K562 (cell line): Measurements from ENCODE around the gene GDF7.

Experiments used
- CBX5 ChIP-seq: IDR thresholded peaks from 2 replicates; pipeline ENCODE4 v1.6.1; 2014; ENCODE audit warnings: low read depth, borderline replicate concordance
- CEBPB ChIP-seq: fragments of 450-650 bp; IDR thresholded peaks from 2 replicates; pipeline ENCODE4 v1.6.1; 2016; ENCODE audit warnings: missing genetic modification characterization, missing compliant biosample characterization
- CTBP1 ChIP-seq: fragments of 450-650 bp; IDR thresholded peaks from 2 replicates; pipeline ENCODE4 v1.6.1; 2016; ENCODE audit warnings: borderline replicate concordance
- FOS ChIP-seq: IDR thresholded peaks from 3 replicates; pipeline ENCODE4 v1.6.1; 2011; ENCODE audit not compliant: insufficient read length; ENCODE audit errors: extremely low read depth
- NCOA2 ChIP-seq, 2 experiments: fragments of 450-650 bp; IDR thresholded peaks; 2 replicates each; pipeline ENCODE4 v1.6.1; 2018; ENCODE audit warnings: mild to moderate bottlenecking in 2 of 2, moderate library complexity in 1 of 2; ENCODE audit not compliant: partially characterized antibody in 2 of 2
- ZNF644 ChIP-seq: fragments of 200-800 bp; sonication (Bioruptor generic); IDR thresholded peaks from 2 replicates; pipeline ENCODE4 v1.6.1; 2016; ENCODE audit warnings: low read depth, missing genetic modification characterization, missing compliant biosample characterization
- TF ChIP-seq, protein P1 (sequence below): sonication (generic); formaldehyde crosslinking; IDR thresholded peaks from 2 replicates; pipeline ENCODE4 v1.8.1; 2022; ENCODE audit warnings: missing genetic modification reagents

DNA sequence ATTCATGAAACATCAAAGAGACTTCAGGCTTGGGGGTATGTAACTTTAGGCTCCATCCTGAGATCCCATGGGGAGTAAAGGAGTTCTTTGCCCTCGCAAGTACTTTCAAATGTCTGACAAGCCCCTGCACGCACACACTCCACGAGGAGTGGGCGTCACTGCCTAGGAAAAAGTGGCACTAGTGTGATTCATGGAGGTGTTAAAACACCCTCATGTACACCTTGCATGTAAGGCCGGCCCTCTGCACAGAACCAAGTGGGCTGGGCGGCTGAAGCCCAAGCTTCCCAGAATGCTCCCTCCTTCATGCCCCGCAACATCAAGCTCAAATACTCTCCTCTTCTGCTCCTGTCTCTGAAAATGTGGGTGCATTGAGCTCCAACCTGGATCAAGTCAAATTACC is 23.9 kb upstream of the GDF7 start:
- TF ChIP-seq ZNF644 (tag) = no peak
- no peak for TF ChIP-seq FOS
- no peak for TF ChIP-seq NCOA2 (IDR thresholded peaks at IDR 0.05; ENCODE audit: partially characterized antibody in 2 of 2)
- TF ChIP-seq CBX5 = no peak
- TF ChIP-seq, protein P1, sequence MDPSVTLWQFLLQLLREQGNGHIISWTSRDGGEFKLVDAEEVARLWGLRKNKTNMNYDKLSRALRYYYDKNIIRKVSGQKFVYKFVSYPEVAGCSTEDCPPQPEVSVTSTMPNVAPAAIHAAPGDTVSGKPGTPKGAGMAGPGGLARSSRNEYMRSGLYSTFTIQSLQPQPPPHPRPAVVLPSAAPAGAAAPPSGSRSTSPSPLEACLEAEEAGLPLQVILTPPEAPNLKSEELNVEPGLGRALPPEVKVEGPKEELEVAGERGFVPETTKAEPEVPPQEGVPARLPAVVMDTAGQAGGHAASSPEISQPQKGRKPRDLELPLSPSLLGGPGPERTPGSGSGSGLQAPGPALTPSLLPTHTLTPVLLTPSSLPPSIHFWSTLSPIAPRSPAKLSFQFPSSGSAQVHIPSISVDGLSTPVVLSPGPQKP (CRISPR knock-in tag) = no peak
- no peak for TF ChIP-seq CTBP1
- TF ChIP-seq CEBPB = no peak
